ENCODE results near the gene SHISA8.
"Not testable (repeated sequence)": the region's sequence is repeated elsewhere in the genome, so short reads cannot be mapped to it uniquely, and the experiment has no call there.

Gene SHISA8

GRCh38 chr22:41915035-41915785 is at the start of gene SHISA8:
SHISA8 (minus strand) TSS chr22:41915074; CDS start chr22:41914667, 407 bp downstream.
- peak; percentile 61 for DNase-seq

- DNase-seq = no peak
Measured at GRCh38 chr22:41964112-41964491, 49.2 kb upstream of the SHISA8 start.

DNA sequence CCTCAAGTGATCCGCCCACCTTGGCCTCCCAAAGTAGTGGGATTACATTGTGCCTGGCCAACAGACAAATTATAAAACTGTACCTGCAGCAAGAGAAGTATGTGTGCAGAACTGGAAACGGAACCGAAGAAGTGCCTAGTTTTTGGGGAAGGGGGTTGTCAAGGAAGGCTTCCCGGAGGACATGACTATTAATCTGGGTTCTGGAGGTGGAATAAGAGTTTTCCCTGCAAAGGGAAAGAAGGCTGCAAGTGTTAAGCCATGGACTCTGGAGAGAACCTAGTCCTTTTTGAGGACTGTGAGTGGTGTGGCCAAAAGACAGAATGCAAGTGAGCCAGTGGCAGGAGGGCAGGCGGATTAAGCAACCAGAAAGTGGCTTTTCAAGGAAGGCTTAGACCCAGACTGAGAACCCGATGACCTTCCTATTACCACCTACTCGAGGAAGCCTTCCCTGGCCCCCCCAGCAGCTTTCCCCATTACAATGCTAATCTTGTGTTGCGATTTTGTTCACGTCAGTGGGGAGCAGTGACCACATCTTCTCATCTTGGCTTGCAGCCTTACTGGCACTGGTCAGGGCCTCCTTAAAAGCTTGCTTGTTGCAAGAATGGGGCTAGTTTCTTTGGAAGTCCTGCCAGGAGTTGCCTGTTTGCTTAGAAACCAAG is 48.7 kb upstream of the SHISA8 start:
- DNase-seq = no peak

DNA sequence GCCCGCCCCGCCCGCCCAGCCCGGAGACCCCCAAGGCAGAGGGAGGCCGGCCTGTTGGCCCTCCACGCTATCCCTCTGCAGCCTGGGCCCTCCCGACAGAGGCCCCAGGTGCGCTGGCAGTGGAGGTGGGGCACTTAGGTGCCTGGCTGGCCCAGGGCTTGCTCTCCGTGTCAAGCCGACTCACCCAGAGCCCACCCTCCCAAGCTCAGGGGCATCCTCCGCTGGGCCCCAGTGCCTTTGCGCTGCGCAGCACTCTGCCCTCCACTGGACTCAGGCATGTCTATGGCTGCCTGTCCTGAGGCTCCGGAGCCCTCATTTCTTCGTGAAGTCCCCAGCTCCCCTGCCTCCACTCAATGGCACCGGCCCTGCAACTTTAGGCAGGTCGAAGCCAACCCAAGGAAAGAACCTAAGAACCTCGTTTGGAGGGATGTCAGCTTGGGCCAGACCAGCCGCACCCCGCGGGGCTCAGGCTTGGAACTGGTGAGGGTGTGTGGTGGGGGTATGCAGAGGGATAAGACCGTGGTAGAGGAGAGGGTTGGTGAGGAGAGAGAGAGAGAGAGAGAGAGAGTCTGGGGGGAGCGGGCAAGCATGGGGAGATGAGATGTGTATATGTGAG is 43.2 kb upstream of the SHISA8 start:
- DNase-seq = no peak

DNA sequence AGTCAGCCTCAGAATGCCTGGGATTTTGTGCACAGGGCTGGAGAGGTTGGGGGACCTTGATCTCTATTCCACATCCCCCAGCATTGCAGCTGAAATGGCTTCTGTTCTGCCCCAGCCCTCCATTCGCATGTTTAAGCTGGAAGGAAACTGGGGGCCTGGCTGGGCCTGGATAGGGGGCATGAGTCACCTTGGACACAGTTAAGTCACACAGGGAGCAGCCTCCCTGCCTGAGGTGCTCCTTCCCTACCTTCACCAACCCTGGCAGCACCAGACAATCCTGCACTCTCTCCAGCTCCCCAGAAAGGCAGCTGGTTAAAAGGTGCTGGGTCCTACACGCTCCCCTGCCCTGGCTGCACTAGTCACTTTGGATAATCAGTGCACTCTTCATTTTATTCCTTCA is 37.8 kb upstream of the SHISA8 start:
- DNase-seq = no peak

GRCh38 chr22:41951898-41952474 is 37.1 kb upstream of the SHISA8 start, which contains the start of gene SMIM45:
SMIM45 (plus strand) TSS chr22:41952150.
- no peak for DNase-seq

- DNase-seq = no peak
Measured at GRCh38 chr22:41949297-41949965, 34.6 kb upstream of the SHISA8 start.

DNA sequence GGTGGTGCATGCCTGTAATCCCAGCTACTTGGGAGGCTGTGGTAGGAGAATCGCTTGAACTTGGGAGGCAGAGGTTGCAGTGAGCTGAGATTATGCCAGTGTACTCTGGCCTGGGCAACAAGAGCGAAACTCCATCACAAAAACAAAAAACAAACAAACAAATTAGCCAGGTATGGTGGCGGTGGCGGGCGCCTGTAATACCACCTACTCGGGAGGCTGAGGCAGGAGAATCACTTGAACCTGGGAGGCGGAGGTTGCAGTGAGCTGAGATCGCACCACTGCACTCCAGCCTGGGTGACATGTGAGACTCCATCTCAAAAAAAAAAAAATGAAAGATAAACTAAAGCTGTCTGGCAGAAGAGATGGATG is 34.0 kb upstream of the SHISA8 start:
- DNase-seq = not testable (repeated sequence)

GRCh38 chr22:41948142-41948541 is 33.3 kb upstream of the SHISA8 start:
- no peak for DNase-seq

DNA sequence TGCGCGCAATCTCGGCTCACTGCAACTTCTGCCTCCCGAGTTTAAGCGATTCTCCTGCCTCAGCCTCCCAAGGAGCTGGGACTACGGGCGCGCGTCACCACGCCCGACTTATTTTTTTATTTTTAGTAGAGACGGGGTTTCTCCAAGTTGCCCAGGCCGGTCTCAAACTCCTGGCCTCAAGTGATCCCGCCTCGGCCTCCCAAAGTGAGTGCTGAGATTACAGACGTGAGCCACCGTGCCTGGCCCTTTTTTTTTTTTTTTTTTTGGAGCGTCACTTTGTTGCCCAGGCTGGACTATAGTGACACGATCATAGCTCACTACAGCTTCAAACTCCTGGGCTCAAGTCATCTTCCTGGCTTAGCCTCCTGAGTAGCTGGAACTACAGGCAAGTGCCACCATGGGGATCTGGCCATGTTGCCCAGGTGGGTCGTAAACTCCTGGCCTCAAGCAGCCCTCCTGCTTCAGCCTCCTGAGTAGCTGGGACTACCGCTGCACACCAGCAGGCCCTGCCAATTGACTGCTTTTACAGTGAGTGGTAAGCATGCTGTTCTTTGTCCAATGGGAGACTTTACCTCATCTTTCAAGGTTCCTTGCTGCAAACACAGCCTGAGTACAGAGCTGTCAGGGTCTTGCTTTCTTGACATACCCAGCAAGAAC is 32.7 kb upstream of the SHISA8 start:
- DNase-seq = no peak

GRCh38 chr22:41946629-41947423 is 32.0 kb upstream of the SHISA8 start, which contains the start of gene CENPM:
CENPM (minus strand) TSS chr22:41947152; CDS start chr22:41947076, 76 bp downstream.
- DNase-seq = peak; percentile 99

DNA sequence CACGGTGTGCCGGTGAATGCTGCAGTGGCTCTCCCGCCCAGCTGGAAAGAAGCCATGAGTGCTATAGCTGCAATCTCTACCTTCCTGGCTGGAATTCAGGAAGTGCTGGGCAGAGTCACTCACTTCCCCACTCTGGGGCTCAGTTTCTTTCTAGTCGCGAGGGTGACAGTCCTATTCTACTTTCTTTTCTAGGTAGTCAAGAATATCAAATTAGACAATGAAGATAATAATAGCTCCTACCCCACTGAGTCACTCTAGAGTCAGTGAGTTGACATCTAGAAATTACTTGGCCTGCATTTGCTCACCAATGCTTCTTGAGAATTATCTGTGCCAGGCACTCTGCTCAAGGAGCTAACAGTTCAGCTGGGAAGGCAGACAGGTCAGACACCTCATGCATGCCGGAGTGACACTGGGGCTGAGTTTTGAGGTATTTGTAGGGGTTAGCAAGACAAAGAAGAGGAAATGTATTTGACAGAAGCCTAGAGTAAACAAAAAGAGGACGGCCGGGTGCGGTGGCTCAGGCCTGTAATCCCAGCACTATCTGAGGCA is 28.9 kb upstream of the SHISA8 start:
- DNase-seq = no peak

DNA sequence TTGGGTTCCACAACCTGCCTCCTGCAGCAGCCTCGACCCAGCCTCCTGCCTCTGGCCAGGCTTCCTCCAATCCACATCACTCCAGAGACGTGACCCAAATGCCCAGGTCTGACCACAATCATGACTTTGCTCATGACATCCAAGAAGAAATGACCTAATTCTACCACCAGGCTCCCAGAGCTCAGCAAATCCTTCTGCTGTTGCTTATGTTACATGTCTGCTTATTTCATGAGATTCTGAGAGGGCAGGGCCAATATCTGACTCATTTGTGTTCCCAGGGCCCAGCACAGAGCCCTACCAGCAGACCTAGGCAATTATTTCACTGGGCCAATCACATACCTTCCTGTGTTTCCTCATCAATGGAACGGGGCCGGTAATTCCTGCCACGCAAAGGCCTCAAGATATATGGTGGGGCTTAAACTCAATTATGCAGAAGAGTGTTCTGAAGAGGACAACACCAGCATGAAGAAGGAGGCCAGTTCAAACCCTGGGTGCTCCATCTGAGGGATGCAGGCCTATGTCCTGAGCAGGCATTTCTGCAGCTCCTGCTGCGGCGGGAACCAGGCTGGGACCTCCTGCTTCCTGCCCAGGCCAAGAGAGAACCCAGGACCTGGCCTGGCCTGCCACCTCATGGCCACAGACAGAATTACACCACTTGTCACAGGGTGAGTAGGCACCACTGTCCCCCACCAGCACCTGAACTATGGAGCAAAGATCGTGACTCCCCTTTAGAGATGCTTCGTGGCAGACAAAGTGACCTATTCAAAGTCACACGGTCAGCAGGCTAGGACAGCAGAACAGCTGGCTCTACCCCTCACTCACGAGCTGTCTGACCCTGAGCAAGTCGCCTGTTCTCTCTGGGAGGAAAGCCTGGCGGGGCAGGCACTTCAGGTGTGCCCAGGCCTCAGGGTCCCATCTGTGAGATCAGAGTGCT is 26.2 kb upstream of the SHISA8 start:
- peak; percentile 90 for DNase-seq

GRCh38 chr22:41939981-41940831 is 25.3 kb upstream of the SHISA8 start:
- DNase-seq = peak; percentile 62

- DNase-seq = no peak
Measured at GRCh38 chr22:41936894-41937169, 22.0 kb upstream of the SHISA8 start.

- no peak for DNase-seq
Measured at GRCh38 chr22:41935509-41935908, 20.6 kb upstream of the SHISA8 start.

GRCh38 chr22:41935015-41935351 is 20.1 kb upstream of the SHISA8 start:
- no peak for DNase-seq

DNA sequence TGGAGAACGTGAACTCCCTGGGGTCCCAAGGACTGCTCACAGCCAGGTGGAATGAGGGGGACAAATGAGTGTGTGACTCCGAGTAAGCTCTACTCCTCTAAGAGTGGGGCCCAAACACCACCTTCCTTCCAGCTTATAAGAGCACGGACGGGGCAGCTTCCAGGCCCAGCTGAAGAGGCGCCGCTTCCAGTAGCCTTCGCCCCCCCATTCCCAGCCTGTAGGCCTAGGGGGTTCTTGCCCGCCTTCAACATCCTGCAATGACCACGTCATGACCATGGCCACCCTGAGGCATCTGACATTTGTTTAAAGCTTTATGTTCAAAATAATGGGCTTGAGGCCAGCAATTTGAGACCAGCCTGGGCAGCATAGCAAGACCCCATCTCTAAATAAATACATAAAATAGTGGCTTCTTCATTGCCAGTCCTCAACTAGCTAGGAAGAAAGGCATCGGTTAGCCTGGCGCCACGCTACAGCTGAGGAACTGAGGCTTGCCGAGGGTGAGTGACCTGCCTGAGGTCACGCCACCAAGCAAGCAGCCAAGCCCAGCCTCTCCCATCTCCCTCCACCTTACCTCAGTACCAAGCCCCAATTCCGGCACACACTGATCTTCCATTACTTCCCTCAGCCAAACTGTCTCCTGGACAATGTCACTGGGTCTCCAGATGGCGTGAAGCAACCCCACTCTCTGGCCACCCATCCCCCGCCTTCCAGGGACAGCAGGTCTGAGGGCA is 19.6 kb upstream of the SHISA8 start:
- DNase-seq = no peak

All from hematopoietic multipotent progenitor cell treated with erythropoietin and hydrocortisone succinate and interleukin-3 and kit ligand, for 4 days (in vitro differentiated cells).